HL-60 (cell line): Measurements from ENCODE around the gene COQ5.

ENCODE experiments used
- CTCF ChIP-seq: IDR thresholded peaks from one replicate; pipeline ENCODE4 v1.5.1; 2011; ENCODE audit warnings: low read length, control low read depth, inconsistent platforms; ENCODE audit not compliant: insufficient read depth
- GABPA ChIP-seq: IDR thresholded peaks from 2 replicates; pipeline ENCODE4 v1.6.1; 2012; ENCODE audit warnings: low read depth
- POLR2AphosphoS5 ChIP-seq: IDR thresholded peaks from 2 replicates; pipeline ENCODE4 v1.6.1; 2012; ENCODE audit warnings: low read depth
- REST ChIP-seq: IDR thresholded peaks from 2 replicates; pipeline ENCODE4 v1.6.1; 2012; ENCODE audit warnings: low read depth; ENCODE audit not compliant: insufficient replicate concordance

GRCh38 chr12:120480211-120480610 is 48.7 kb downstream of the COQ5 start:
- TF ChIP-seq CTCF, result no peak
- TF ChIP-seq POLR2AphosphoS5, result no peak
- TF ChIP-seq GABPA, result no peak
- no peak for TF ChIP-seq REST
